ENCODE data around the gene COL4A2.

DNA sequence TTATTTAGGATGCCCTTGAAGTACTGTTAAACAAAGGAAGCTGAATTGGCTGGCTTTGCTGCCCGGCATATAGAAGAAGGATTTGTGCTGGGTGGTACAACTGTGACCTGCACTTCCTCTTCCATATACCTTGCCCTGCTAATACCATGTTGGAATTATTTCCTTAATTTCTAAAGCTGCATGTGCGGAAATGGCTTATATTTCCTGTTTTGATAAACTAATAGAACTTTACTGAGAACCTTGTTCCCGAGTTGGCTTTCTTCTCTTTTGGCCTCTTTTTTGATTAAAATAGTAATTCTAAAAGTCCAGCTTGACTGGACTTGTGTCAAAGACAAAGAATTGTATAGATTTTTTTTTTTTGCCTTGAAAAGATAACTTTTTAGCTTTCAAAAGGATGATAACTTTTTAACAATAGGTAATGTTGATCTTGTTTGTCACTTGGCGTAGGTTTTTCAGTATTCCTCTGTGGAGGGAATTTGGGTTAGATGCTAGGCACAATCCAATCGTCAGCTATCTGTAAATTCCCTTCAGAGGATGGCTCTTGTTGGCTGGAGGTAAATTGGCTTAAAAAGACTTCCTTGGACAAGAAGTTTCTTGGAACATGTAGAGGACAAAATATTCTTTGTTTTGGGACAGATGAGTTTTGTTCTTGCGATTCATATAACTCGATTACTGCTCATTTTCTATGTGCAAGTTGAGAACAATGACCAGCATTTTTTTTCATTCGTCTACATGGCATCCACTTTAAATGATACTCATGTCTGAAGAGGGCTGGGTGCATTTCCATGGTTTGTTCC, 41.4 kb downstream of the COL4A2 start:
- no peak for TF ChIP-seq EP300 (IDR thresholded peaks at IDR 0.05; ENCODE audit: low read depth)
- TF ChIP-seq, protein P1, sequence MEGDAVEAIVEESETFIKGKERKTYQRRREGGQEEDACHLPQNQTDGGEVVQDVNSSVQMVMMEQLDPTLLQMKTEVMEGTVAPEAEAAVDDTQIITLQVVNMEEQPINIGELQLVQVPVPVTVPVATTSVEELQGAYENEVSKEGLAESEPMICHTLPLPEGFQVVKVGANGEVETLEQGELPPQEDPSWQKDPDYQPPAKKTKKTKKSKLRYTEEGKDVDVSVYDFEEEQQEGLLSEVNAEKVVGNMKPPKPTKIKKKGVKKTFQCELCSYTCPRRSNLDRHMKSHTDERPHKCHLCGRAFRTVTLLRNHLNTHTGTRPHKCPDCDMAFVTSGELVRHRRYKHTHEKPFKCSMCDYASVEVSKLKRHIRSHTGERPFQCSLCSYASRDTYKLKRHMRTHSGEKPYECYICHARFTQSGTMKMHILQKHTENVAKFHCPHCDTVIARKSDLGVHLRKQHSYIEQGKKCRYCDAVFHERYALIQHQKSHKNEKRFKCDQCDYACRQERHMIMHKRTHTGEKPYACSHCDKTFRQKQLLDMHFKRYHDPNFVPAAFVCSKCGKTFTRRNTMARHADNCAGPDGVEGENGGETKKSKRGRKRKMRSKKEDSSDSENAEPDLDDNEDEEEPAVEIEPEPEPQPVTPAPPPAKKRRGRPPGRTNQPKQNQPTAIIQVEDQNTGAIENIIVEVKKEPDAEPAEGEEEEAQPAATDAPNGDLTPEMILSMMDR (IDR thresholded peaks at IDR 0.05) = no peak

All from transverse colon (tissue), 3 donors.